Esophagus muscularis mucosa (tissue), 4 donors: ENCODE measurements around the gene MAD2L2.

ENCODE experiments used
- CTCF ChIP-seq, 3 experiments: fragments of 200-600 bp in 2 of 3; fragments of 450-650 bp in 1 of 3; sonication (generic) in 2 of 3; IDR thresholded peaks; one replicate each; pipeline ENCODE4 v1.5.1; 2017 to 2019; ENCODE audit warnings: antibody characterized with exemption in 3 of 3, mild to moderate bottlenecking in 2 of 3, moderate library complexity in 1 of 3
- EP300 ChIP-seq: sonication (generic); formaldehyde crosslinking; IDR thresholded peaks from one replicate; pipeline ENCODE4 v1.6.1; 2017; ENCODE audit warnings: antibody characterized with exemption
- POLR2A ChIP-seq: fragments of 450-650 bp; IDR thresholded peaks from one replicate; pipeline ENCODE4 v1.6.1; 2017; ENCODE audit warnings: antibody characterized with exemption, moderate library complexity, mild to moderate bottlenecking, low read depth

GRCh38 chr1:11654137-11654938 lies 26.6 kb downstream of the MAD2L2 start, which contains the start of the genes FBXO2 and FBXO44:
- TF ChIP-seq POLR2A (no peak), CTCF (IDR thresholded peaks at IDR 0.05) (no peak), EP300 (no peak)
